HepG2 (cell line): ENCODE results near the gene CBX2. TPM values are rescaled to one million over a fixed set of nuclear protein-coding genes. Genes with fewer than 3 reads are reported as not detected.

Experiments
- CBX1 ChIP-seq: IDR thresholded peaks from one replicate; pipeline ENCODE4 v1.6.1; 2016; ENCODE audit warnings: antibody characterized with exemption, low read depth
- CCDC6 ChIP-seq: sonication (generic); formaldehyde crosslinking; IDR thresholded peaks from 2 replicates; pipeline ENCODE4 v1.8.1; 2022; ENCODE audit warnings: mild to moderate bottlenecking, missing genetic modification reagents, moderate library complexity
- GTF2F1 ChIP-seq: fragments of 150-350 bp; IDR thresholded peaks from 2 replicates; pipeline ENCODE4 v1.6.1; 2014; ENCODE audit warnings: low read length
- IKZF1 ChIP-seq: fragments of 450-650 bp; IDR thresholded peaks from 2 replicates; pipeline ENCODE4 v1.7.1; 2016
- KDM2A ChIP-seq: sonication (generic); formaldehyde crosslinking; IDR thresholded peaks from 2 replicates; pipeline ENCODE4 v1.4.0; 2020; ENCODE audit warnings: low read depth, missing genetic modification reagents, borderline replicate concordance
- MAF1 ChIP-seq: sonication (generic); formaldehyde crosslinking; IDR thresholded peaks from 2 replicates; pipeline ENCODE4 v1.5.0; 2020; ENCODE audit warnings: missing genetic modification reagents, borderline replicate concordance
- NFYB ChIP-seq: sonication (generic); formaldehyde crosslinking; IDR thresholded peaks from 2 replicates; pipeline ENCODE4 v1.4.0; 2020; ENCODE audit warnings: missing genetic modification reagents
- NR2F6 ChIP-seq, 2 experiments: IDR thresholded peaks; 2 replicates each; pipeline ENCODE4 v1.6.1; 2016; ENCODE audit warnings: antibody characterized with exemption in 1 of 2, mild to moderate bottlenecking in 1 of 2
- TCF12 ChIP-seq, 2 experiments: fragments of 450-650 bp in 1 of 2; sonication (generic) in 1 of 2; formaldehyde crosslinking in 1 of 2; IDR thresholded peaks; 2 replicates each; pipeline versions ENCODE4 v1.6.1 to v1.8.0; 2017 to 2022; ENCODE audit warnings: antibody characterized with exemption in 1 of 2, mild to moderate bottlenecking in 1 of 2, missing genetic modification reagents in 1 of 2, moderate library complexity in 1 of 2
- TCF7 ChIP-seq: sonication (generic); IDR thresholded peaks from 2 replicates; pipeline ENCODE4 v1.6.1; 2016; ENCODE audit warnings: antibody characterized with exemption, low read depth
- TMF1 ChIP-seq: sonication (generic); formaldehyde crosslinking; IDR thresholded peaks from 2 replicates; pipeline ENCODE4 v1.8.1; 2022; ENCODE audit warnings: low read depth, missing genetic modification reagents
- ZBTB3 ChIP-seq: sonication (generic); formaldehyde crosslinking; IDR thresholded peaks from 2 replicates; pipeline ENCODE4 v1.4.0; 2020; ENCODE audit warnings: low read depth, mild to moderate bottlenecking, moderate library complexity, missing genetic modification reagents, borderline replicate concordance
- ZKSCAN5 ChIP-seq: sonication (generic); formaldehyde crosslinking; IDR thresholded peaks from 2 replicates; pipeline ENCODE4 v1.5.1; 2020; ENCODE audit warnings: mild to moderate bottlenecking, missing genetic modification reagents
- ZNF30 ChIP-seq: sonication (generic); formaldehyde crosslinking; IDR thresholded peaks from 2 replicates; pipeline ENCODE4 v1.5.0; 2020; ENCODE audit warnings: mild to moderate bottlenecking, missing genetic modification reagents
- polyA plus RNA-seq, 8 experiments: library from polyadenylated mRNA; depleted of rRNA in 3 of 8; stranded (reverse) in 7 of 8; unstranded in 1 of 8; fragments of >200 nt; fragmentation: Illumina TruSeq in 4 of 8; extraction: Trizol in 4 of 8; gene quantifications; 2 replicates each; pipeline versions ENCODE4 v1.2.1 to v1.2.3, GENCODE V29; 2011 to 2016; ENCODE audit warnings: low read depth in 4 of 8, missing spikeins in 1 of 8, mixed read lengths in 1 of 8; ENCODE audit not compliant: insufficient read depth in 1 of 8
- total RNA-seq, 5 experiments: library from RNA; depleted of rRNA; stranded (reverse); fragments of >200 nt; fragmentation: Illumina TruSeq; extraction: Trizol; gene quantifications; 2 replicates each; pipeline ENCODE4 v1.2.3, GENCODE V29; 2016; ENCODE audit warnings: low read depth in 1 of 5
- TF ChIP-seq, protein P1 (sequence below): sonication (generic); formaldehyde crosslinking; IDR thresholded peaks from 2 replicates; pipeline ENCODE4 v1.4.0; 2020; ENCODE audit warnings: missing genetic modification reagents
- TF ChIP-seq, protein P2 (sequence below): sonication (generic); formaldehyde crosslinking; conservative IDR thresholded peaks from 2 replicates; pipeline ENCODE4 v1.8.1; 2023; ENCODE audit warnings: missing genetic modification reagents
- TF ChIP-seq, protein P3 (sequence below): sonication (generic); formaldehyde crosslinking; IDR thresholded peaks from 2 replicates; pipeline ENCODE4 v1.5.1; 2020; ENCODE audit warnings: mild to moderate bottlenecking, missing genetic modification reagents, moderate library complexity
- TF ChIP-seq, protein P4 (sequence below): sonication (generic); formaldehyde crosslinking; conservative IDR thresholded peaks from 2 replicates; pipeline ENCODE4 v1.4.0; 2020; ENCODE audit warnings: mild to moderate bottlenecking, missing genetic modification reagents, moderate library complexity

The CBX2 gene
- total and polyA plus RNA-seq, 2 of the 13 experiments (the other 11 are each of a cell fraction or from before 2014, with no cell fraction given), result 14.5 to 31.1 TPM

DNA sequence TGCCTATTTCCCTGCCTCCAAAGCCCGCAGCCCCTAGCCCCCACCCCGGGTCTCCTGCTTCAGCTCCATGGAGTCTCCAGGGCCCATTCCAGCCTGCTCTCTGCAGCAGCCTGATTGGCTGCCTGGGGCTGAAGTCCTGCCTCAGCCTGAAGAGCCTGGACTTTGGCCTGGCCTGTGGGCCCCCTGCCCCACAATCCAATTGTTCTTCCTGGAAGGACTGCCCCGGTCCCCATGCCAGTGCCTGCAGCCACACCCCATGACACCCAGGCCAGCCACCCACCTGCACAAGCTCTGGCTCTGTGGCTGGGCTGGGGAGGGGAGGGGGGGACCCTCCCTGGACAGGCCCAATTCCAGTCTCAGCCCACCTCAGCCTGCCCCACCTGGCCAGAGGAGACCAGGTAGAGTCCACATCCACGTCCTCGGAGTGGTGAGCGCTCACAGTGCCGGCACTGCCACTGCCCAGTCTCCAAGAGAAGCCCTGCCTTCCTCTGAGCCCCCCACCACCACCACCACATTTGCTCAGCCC is 34.9 kb upstream of the CBX2 start (continued):
- TF ChIP-seq, protein P1, sequence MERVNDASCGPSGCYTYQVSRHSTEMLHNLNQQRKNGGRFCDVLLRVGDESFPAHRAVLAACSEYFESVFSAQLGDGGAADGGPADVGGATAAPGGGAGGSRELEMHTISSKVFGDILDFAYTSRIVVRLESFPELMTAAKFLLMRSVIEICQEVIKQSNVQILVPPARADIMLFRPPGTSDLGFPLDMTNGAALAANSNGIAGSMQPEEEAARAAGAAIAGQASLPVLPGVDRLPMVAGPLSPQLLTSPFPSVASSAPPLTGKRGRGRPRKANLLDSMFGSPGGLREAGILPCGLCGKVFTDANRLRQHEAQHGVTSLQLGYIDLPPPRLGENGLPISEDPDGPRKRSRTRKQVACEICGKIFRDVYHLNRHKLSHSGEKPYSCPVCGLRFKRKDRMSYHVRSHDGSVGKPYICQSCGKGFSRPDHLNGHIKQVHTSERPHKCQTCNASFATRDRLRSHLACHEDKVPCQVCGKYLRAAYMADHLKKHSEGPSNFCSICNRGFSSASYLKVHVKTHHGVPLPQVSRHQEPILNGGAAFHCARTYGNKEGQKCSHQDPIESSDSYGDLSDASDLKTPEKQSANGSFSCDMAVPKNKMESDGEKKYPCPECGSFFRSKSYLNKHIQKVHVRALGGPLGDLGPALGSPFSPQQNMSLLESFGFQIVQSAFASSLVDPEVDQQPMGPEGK (CRISPR knock-in tag), result peak; percentile 97
- TF ChIP-seq TCF7 (no peak), IKZF1 (no peak), ZNF30 (CRISPR knock-in tag) (no peak), CCDC6 (CRISPR knock-in tag) (peak; percentile 22; the same call in 1 of the 2 replicates), ZKSCAN5 (CRISPR knock-in tag) (no peak), MAF1 (CRISPR knock-in tag) (no peak), KDM2A (CRISPR knock-in tag) (peak; percentile 87), NFYB (CRISPR knock-in tag) (peak; percentile 73), NR2F6 (IDR thresholded peaks at IDR 0.05) (peak; percentile 52; the same call in 1 of the 2 replicates), NR2F6 (CRISPR knock-in tag; IDR thresholded peaks at IDR 0.05) (peak; percentile 84), GTF2F1 (no peak), TMF1 (CRISPR knock-in tag) (no peak), TCF12 (IDR thresholded peaks at IDR 0.05) (no peak), TCF12 (CRISPR knock-in tag; IDR thresholded peaks at IDR 0.05) (0 out of 2 replicates have a peak, but pooled peaks have one; percentile 20), CBX1 (peak; percentile 78), ZBTB3 (CRISPR knock-in tag) (no peak)
- TF ChIP-seq, protein P2, sequence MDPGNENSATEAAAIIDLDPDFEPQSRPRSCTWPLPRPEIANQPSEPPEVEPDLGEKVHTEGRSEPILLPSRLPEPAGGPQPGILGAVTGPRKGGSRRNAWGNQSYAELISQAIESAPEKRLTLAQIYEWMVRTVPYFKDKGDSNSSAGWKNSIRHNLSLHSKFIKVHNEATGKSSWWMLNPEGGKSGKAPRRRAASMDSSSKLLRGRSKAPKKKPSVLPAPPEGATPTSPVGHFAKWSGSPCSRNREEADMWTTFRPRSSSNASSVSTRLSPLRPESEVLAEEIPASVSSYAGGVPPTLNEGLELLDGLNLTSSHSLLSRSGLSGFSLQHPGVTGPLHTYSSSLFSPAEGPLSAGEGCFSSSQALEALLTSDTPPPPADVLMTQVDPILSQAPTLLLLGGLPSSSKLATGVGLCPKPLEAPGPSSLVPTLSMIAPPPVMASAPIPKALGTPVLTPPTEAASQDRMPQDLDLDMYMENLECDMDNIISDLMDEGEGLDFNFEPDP (CRISPR knock-in tag), result no peak
- TF ChIP-seq, protein P3, sequence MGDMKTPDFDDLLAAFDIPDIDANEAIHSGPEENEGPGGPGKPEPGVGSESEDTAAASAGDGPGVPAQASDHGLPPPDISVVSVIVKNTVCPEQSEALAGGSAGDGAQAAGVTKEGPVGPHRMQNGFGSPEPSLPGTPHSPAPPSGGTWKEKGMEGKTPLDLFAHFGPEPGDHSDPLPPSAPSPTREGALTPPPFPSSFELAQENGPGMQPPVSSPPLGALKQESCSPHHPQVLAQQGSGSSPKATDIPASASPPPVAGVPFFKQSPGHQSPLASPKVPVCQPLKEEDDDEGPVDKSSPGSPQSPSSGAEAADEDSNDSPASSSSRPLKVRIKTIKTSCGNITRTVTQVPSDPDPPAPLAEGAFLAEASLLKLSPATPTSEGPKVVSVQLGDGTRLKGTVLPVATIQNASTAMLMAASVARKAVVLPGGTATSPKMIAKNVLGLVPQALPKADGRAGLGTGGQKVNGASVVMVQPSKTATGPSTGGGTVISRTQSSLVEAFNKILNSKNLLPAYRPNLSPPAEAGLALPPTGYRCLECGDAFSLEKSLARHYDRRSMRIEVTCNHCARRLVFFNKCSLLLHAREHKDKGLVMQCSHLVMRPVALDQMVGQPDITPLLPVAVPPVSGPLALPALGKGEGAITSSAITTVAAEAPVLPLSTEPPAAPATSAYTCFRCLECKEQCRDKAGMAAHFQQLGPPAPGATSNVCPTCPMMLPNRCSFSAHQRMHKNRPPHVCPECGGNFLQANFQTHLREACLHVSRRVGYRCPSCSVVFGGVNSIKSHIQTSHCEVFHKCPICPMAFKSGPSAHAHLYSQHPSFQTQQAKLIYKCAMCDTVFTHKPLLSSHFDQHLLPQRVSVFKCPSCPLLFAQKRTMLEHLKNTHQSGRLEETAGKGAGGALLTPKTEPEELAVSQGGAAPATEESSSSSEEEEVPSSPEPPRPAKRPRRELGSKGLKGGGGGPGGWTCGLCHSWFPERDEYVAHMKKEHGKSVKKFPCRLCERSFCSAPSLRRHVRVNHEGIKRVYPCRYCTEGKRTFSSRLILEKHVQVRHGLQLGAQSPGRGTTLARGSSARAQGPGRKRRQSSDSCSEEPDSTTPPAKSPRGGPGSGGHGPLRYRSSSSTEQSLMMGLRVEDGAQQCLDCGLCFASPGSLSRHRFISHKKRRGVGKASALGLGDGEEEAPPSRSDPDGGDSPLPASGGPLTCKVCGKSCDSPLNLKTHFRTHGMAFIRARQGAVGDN (CRISPR knock-in tag), result peak; percentile 95
- TF ChIP-seq, protein P4, sequence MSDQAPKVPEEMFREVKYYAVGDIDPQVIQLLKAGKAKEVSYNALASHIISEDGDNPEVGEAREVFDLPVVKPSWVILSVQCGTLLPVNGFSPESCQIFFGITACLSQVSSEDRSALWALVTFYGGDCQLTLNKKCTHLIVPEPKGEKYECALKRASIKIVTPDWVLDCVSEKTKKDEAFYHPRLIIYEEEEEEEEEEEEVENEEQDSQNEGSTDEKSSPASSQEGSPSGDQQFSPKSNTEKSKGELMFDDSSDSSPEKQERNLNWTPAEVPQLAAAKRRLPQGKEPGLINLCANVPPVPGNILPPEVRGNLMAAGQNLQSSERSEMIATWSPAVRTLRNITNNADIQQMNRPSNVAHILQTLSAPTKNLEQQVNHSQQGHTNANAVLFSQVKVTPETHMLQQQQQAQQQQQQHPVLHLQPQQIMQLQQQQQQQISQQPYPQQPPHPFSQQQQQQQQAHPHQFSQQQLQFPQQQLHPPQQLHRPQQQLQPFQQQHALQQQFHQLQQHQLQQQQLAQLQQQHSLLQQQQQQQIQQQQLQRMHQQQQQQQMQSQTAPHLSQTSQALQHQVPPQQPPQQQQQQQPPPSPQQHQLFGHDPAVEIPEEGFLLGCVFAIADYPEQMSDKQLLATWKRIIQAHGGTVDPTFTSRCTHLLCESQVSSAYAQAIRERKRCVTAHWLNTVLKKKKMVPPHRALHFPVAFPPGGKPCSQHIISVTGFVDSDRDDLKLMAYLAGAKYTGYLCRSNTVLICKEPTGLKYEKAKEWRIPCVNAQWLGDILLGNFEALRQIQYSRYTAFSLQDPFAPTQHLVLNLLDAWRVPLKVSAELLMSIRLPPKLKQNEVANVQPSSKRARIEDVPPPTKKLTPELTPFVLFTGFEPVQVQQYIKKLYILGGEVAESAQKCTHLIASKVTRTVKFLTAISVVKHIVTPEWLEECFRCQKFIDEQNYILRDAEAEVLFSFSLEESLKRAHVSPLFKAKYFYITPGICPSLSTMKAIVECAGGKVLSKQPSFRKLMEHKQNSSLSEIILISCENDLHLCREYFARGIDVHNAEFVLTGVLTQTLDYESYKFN (CRISPR knock-in tag), result peak; percentile 97
